GM23338 (cell line): ENCODE data around the gene METTL24. TPM values are rescaled to one million over a fixed set of nuclear protein-coding genes. Genes with fewer than 3 reads are reported as not detected.

Experiments
- ATAC-seq: fragments of 200-7000 bp; cut with Tn5 transposase; 3 replicates; pipeline ENCODE4 v1.9.1; 2020
- DNase-seq: peaks from one replicate; pipeline ENCODE4 v3.0.0-alpha.2; 2015; ENCODE audit warnings: low spot score
- H2AFZ ChIP-seq: fragments of 200-600 bp; sonication (generic); 2 replicates; pipeline ENCODE4 v1.8.0; 2016; ENCODE audit warnings: antibody characterized with exemption, mild to moderate bottlenecking, moderate library complexity
- H3F3A ChIP-seq: fragments of 200-600 bp; sonication (generic); replicated peaks from 2 replicates; pipeline ENCODE4 v1.8.0; 2017; ENCODE audit warnings: antibody characterized with exemption, mixed run types, low read depth
- H3K27ac ChIP-seq: fragments of 200-600 bp; sonication (generic); 2 replicates; pipeline ENCODE4 v1.6.1; 2016; ENCODE audit warnings: low read depth
- H3K27me3 ChIP-seq: fragments of 200-600 bp; sonication (generic); 2 replicates; pipeline ENCODE4 v1.8.0; 2016; ENCODE audit warnings: mild to moderate bottlenecking, mixed run types, moderate library complexity; ENCODE audit not compliant: insufficient read depth
- H3K36me3 ChIP-seq: fragments of 200-600 bp; sonication (generic); 2 replicates; pipeline ENCODE4 v1.8.0; 2016; ENCODE audit warnings: mild to moderate bottlenecking; ENCODE audit not compliant: insufficient read depth
- H3K4me1 ChIP-seq: fragments of 200-600 bp; sonication (generic); 2 replicates; pipeline ENCODE4 v1.8.0; 2016; ENCODE audit warnings: mild to moderate bottlenecking, moderate library complexity; ENCODE audit not compliant: insufficient read depth
- H3K4me2 ChIP-seq: fragments of 200-600 bp; sonication (generic); 2 replicates; pipeline ENCODE4 v1.7.1; 2017; ENCODE audit warnings: mixed run types
- H3K4me3 ChIP-seq: fragments of 200-600 bp; sonication (generic); 2 replicates; pipeline ENCODE4 v1.6.1; 2016; ENCODE audit warnings: mixed run types
- H3K79me2 ChIP-seq: fragments of 200-600 bp; sonication (generic); replicated peaks from 2 replicates; pipeline ENCODE4 v1.8.0; 2017; ENCODE audit warnings: mild to moderate bottlenecking; ENCODE audit not compliant: insufficient read depth
- H3K9me2 ChIP-seq: fragments of 200-600 bp; sonication (generic); 2 replicates; pipeline ENCODE4 v1.8.0; 2017; ENCODE audit not compliant: insufficient read depth
- H4K20me1 ChIP-seq: fragments of 200-600 bp; sonication (generic); replicated peaks from 2 replicates; pipeline ENCODE4 v1.8.0; 2017; ENCODE audit warnings: mild to moderate bottlenecking; ENCODE audit not compliant: insufficient read depth
- H3K27ac Mint-ChIP-seq: 2 replicates; pipeline ENCODE4 v1.8.0; 2020; ENCODE audit warnings: inconsistent platforms, mild to moderate bottlenecking, moderate library complexity, mixed read lengths
- H3K27me3 Mint-ChIP-seq: 3 replicates; pipeline ENCODE4 v1.8.0; 2022; ENCODE audit warnings: low read depth, mild to moderate bottlenecking, moderate library complexity, mixed read lengths, inconsistent platforms; ENCODE audit not compliant: insufficient read depth, poor library complexity
- H3K36me3 Mint-ChIP-seq: 3 replicates; pipeline ENCODE4 v1.8.0; 2021; ENCODE audit warnings: low read depth, mild to moderate bottlenecking, inconsistent platforms, moderate library complexity, mixed read lengths
- H3K4me1 Mint-ChIP-seq: 3 replicates; pipeline ENCODE4 v1.8.0; 2020; ENCODE audit warnings: mild to moderate bottlenecking, inconsistent platforms, mixed read lengths
- H3K4me3 Mint-ChIP-seq: 3 replicates; pipeline ENCODE4 v1.8.0; 2021; ENCODE audit warnings: moderate library complexity, mild to moderate bottlenecking, inconsistent platforms, mixed read lengths
- H3K9me3 Mint-ChIP-seq: 3 replicates; pipeline ENCODE4 v1.8.0; 2020; ENCODE audit warnings: moderate library complexity, mild to moderate bottlenecking, inconsistent platforms, mixed read lengths
- EZH2phosphoT487 ChIP-seq: fragments of 200-600 bp; sonication (generic); IDR thresholded peaks from one replicate; pipeline ENCODE4 v1.8.1; 2018; ENCODE audit warnings: antibody characterized with exemption; ENCODE audit not compliant: unreplicated experiment
- POLR2AphosphoS5 ChIP-seq: IDR thresholded peaks from 2 replicates; pipeline ENCODE4 v1.6.1; 2016; ENCODE audit warnings: antibody characterized with exemption, low read depth
- REST ChIP-seq: IDR thresholded peaks from one replicate; pipeline ENCODE4 v1.6.1; 2018; ENCODE audit warnings: antibody characterized with exemption; ENCODE audit not compliant: unreplicated experiment
- STAT1 ChIP-seq: IDR thresholded peaks from one replicate; pipeline ENCODE4 v1.6.1; 2016; ENCODE audit warnings: antibody characterized with exemption; ENCODE audit not compliant: unreplicated experiment
- ZNF114 ChIP-seq: fragments of 250-450 bp; sonication (Bioruptor Pico); IDR thresholded peaks from 2 replicates; pipeline ENCODE4 v1.5.0; 2020; ENCODE audit warnings: mild to moderate bottlenecking, moderate library complexity
- ZNF331 ChIP-seq: fragments of 250-450 bp; sonication (Bioruptor Pico); IDR thresholded peaks from 2 replicates; pipeline ENCODE4 v1.5.0; 2020; ENCODE audit warnings: low read depth, mild to moderate bottlenecking, moderate library complexity
- polyA plus RNA-seq: library from polyadenylated mRNA; unstranded; fragments of >200 nt; fragmentation: Nextera tagmentation; extraction: Ambion mirVana; gene quantifications from 2 replicates; pipeline ENCODE4 v1.2.1, GENCODE V29; 2016
- total RNA-seq: library from RNA; depleted of rRNA; stranded (reverse); fragments of >200 nt; shearing (Covaris generic); gene quantifications from 2 replicates; pipeline ENCODE4 v1.2.3, GENCODE V29; 2014
- TF ChIP-seq, protein P1 (sequence below), 2 experiments: fragments of 200-600 bp in 1 of 2; sonication (generic) in 1 of 2; conservative IDR thresholded peaks; 2 replicates each; pipeline versions ENCODE4 v1.5.1 to v1.6.1; 2016 to 2017; ENCODE audit warnings: antibody characterized with exemption in 2 of 2, low read depth in 2 of 2, mild to moderate bottlenecking in 2 of 2, moderate library complexity in 1 of 2
- TF ChIP-seq, protein P2 (sequence below): IDR thresholded peaks from 2 replicates; pipeline ENCODE4 v1.6.1; 2016; ENCODE audit warnings: antibody characterized with exemption

Gene METTL24
- total and polyA plus RNA-seq, 2 experiments from 2014 or later, result 0.35 TPM; not detected in 1

- TF ChIP-seq, protein P1, sequence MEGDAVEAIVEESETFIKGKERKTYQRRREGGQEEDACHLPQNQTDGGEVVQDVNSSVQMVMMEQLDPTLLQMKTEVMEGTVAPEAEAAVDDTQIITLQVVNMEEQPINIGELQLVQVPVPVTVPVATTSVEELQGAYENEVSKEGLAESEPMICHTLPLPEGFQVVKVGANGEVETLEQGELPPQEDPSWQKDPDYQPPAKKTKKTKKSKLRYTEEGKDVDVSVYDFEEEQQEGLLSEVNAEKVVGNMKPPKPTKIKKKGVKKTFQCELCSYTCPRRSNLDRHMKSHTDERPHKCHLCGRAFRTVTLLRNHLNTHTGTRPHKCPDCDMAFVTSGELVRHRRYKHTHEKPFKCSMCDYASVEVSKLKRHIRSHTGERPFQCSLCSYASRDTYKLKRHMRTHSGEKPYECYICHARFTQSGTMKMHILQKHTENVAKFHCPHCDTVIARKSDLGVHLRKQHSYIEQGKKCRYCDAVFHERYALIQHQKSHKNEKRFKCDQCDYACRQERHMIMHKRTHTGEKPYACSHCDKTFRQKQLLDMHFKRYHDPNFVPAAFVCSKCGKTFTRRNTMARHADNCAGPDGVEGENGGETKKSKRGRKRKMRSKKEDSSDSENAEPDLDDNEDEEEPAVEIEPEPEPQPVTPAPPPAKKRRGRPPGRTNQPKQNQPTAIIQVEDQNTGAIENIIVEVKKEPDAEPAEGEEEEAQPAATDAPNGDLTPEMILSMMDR (conservative IDR thresholded peaks at IDR 0.05; ENCODE audit: low read depth in 2 of 2), result no peak
- TF ChIP-seq, protein P2, sequence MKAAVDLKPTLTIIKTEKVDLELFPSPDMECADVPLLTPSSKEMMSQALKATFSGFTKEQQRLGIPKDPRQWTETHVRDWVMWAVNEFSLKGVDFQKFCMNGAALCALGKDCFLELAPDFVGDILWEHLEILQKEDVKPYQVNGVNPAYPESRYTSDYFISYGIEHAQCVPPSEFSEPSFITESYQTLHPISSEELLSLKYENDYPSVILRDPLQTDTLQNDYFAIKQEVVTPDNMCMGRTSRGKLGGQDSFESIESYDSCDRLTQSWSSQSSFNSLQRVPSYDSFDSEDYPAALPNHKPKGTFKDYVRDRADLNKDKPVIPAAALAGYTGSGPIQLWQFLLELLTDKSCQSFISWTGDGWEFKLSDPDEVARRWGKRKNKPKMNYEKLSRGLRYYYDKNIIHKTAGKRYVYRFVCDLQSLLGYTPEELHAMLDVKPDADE, result no peak
- no peak for TF ChIP-seq ZNF114 (CRISPR knock-in tag)
- TF ChIP-seq ZNF331, result no peak
- TF ChIP-seq POLR2AphosphoS5, result no peak
- TF ChIP-seq EZH2phosphoT487, result no peak
- TF ChIP-seq REST, result no peak
- TF ChIP-seq STAT1, result no peak
Measured at GRCh38 chr6:110395221-110395620, 37.1 kb upstream of the METTL24 start (continued).

DNA sequence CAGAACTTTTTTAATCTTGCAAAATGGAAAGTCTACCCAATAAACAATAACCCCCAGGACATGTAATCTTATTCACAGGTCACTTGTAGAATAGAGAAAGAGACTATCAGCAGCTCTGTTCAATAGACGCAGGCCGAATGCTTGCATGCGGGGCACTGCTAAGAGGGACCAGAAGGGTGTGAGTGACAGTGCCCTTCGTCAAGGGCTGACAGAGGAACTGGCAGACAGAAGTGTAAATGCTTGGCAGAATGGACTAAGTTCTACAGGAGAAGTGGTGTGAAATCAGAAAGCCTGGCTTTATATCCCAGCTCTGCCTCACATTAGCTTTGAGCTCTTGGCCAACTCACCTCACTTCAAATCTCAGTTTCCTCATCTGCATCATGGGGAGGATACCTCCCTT lies 36.3 kb upstream of the METTL24 start:
- no peak overlapping the region for H2AFZ ChIP-seq
- H3K27ac ChIP-seq, result no peak overlapping the region
- no peaks in the 10 kb centered on the region for H3F3A ChIP-seq
- DNase-seq, result no peak
- H3K4me1 ChIP-seq, result no peaks in the 10 kb centered on the region
- no peak overlapping the region for H3K4me2 ChIP-seq
- no peaks in the 10 kb centered on the region for H4K20me1 ChIP-seq
- Mint-ChIP-seq H3K4me1 (peaks cover 3% of the 10 kb centered on the region; the same call in 1 of the 3 replicates), H3K36me3 (peaks cover 3% of the 10 kb centered on the region; the same call in 1 of the 3 replicates), H3K27ac (no peak overlapping the region), H3K9me3 (no peaks in the 10 kb centered on the region), H3K4me3 (no peak overlapping the region), H3K27me3 (peaks cover 3% of the 10 kb centered on the region)
- no peak for ATAC-seq
- H3K9me2 ChIP-seq, result no peaks in the 10 kb centered on the region
- no peaks in the 10 kb centered on the region for H3K27me3 ChIP-seq
- no peaks in the 10 kb centered on the region for H3K36me3 ChIP-seq
- H3K79me2 ChIP-seq, result no peaks in the 10 kb centered on the region
- no peak overlapping the region for H3K4me3 ChIP-seq
- TF ChIP-seq REST (no peak), STAT1 (no peak), ZNF114 (CRISPR knock-in tag) (no peak)
- TF ChIP-seq, protein P2, result no peak
